ENCODE measurements around the gene STAG1. TPM values are rescaled to one million over a fixed set of nuclear protein-coding genes. Genes with fewer than 3 reads are reported as not detected.
"Not testable (repeated sequence)": the region's sequence is repeated elsewhere in the genome, so short reads cannot be mapped to it uniquely, and the experiment has no call there.

STAG1 gene
- total RNA-seq, 2 donors from 2014 or later, result 25.3 to 27.9 TPM

GRCh38 chr3:136385457-136385856, 366.7 kb downstream of the STAG1 start:
- intact Hi-C loops (cut with DNase I), result no loop called here
- DNase-seq (no peak), ATAC-seq (no peak)

- ATAC-seq (no peak), DNase-seq (no peak)
- intact Hi-C loops (cut with DNase I), result no loop called here
Observed at GRCh38 chr3:136381051-136381450, 371.1 kb downstream of the STAG1 start.

GRCh38 chr3:136380530-136380929, 371.6 kb downstream of the STAG1 start:
- DNase-seq, result no peak
- intact Hi-C loops (cut with DNase I), result no loop called here
- no peak for ATAC-seq

- intact Hi-C loops (cut with DNase I), result no loop called here
- no peak for DNase-seq
- no peak for ATAC-seq
Observed at GRCh38 chr3:136378011-136378410, 374.2 kb downstream of the STAG1 start.

GRCh38 chr3:136377508-136377907, 374.7 kb downstream of the STAG1 start:
- intact Hi-C loops (cut with DNase I), result no loop called here
- DNase-seq, result no peak
- ATAC-seq, result no peak

- intact Hi-C loops (cut with DNase I); ATAC-seq; DNase-seq: not testable (repeated sequence)
Observed at GRCh38 chr3:136375800-136376199, 376.4 kb downstream of the STAG1 start.

- ATAC-seq, result no peak
- intact Hi-C loops (cut with DNase I), result no loop called here
- no peak for DNase-seq
Observed at GRCh38 chr3:136366289-136366688, 385.9 kb downstream of the STAG1 start.

GRCh38 chr3:136353461-136353860, 398.7 kb downstream of the STAG1 start:
- intact Hi-C loops (cut with DNase I), result no loop called here
- ATAC-seq, result no peak
- DNase-seq, result no peak

- no peak for ATAC-seq
- intact Hi-C loops (cut with DNase I), result no loop called here
- no peak for DNase-seq
Observed at GRCh38 chr3:136351905-136352304, 400.3 kb downstream of the STAG1 start.

- ATAC-seq, result peak in 1 of 2 donors; percentile 12
- intact Hi-C loops (cut with DNase I), result no loop called here
- DNase-seq, result no peak
Observed at GRCh38 chr3:136351351-136351750, 400.8 kb downstream of the STAG1 start.

GRCh38 chr3:136350557-136350956, 401.6 kb downstream of the STAG1 start:
- DNase-seq (no peak), ATAC-seq (peak; percentile 78 to 84)
- intact Hi-C loops (cut with DNase I), result no loop called here

GRCh38 chr3:136350132-136350531, 402.0 kb downstream of the STAG1 start:
- intact Hi-C loops (cut with DNase I), result no loop called here
- DNase-seq (no peak), ATAC-seq (peak; percentile 70 to 93)

GRCh38 chr3:136346486-136346885, 405.7 kb downstream of the STAG1 start:
- ATAC-seq, result no peak
- DNase-seq, result no peak
- intact Hi-C loops (cut with DNase I), result no loop called here

- intact Hi-C loops (cut with DNase I), result no loop called here
- peak; percentile 89 for DNase-seq
Observed at GRCh38 chr3:136343873-136344555, 408.2 kb downstream of the STAG1 start.

GRCh38 chr3:136343446-136343845, 408.7 kb downstream of the STAG1 start:
- no peak for DNase-seq
- intact Hi-C loops (cut with DNase I), result no loop called here
- ATAC-seq, result peak in 1 of 2 donors; percentile 7

More at GRCh38 chr3:136343873-136344555, 408.2 kb downstream of the STAG1 start:
- ATAC-seq, result peak; percentile 67 to 97

GRCh38 chr3:136336329-136337100, 415.7 kb downstream of the STAG1 start:
- intact Hi-C loops (cut with DNase I), result no loop called here
- DNase-seq, result no peak
- no peak for ATAC-seq

- ATAC-seq; DNase-seq; intact Hi-C loops (cut with DNase I): not testable (repeated sequence)
Observed at GRCh38 chr3:136334726-136335125, 417.5 kb downstream of the STAG1 start.

GRCh38 chr3:136334209-136334608, 418.0 kb downstream of the STAG1 start:
- DNase-seq (no peak), ATAC-seq (no peak)
- intact Hi-C loops (cut with DNase I), result no loop called here

- DNase-seq, result no peak
- peak in 1 of 2 donors; percentile 39 for ATAC-seq
- intact Hi-C loops (cut with DNase I), result no loop called here
Observed at GRCh38 chr3:136332776-136333175, 419.4 kb downstream of the STAG1 start.

- ATAC-seq (no peak), DNase-seq (no peak)
- intact Hi-C loops (cut with DNase I), result no loop called here
Observed at GRCh38 chr3:136332302-136332701, 419.9 kb downstream of the STAG1 start.

GRCh38 chr3:136330900-136331299, 421.3 kb downstream of the STAG1 start:
- no peak for DNase-seq
- intact Hi-C loops (cut with DNase I), result no loop called here

More at GRCh38 chr3:136330900-136331299, 421.3 kb downstream of the STAG1 start:
- ATAC-seq, result no peak

All from left cardiac atrium (tissue), 4 donors.